ENCODE results near the gene UPK2. TPM values are rescaled to one million over a fixed set of nuclear protein-coding genes. Genes with fewer than 3 reads are reported as not detected.

Gene UPK2
- total and polyA plus RNA-seq, 2 of the 13 experiments (the other 11 are each of a cell fraction or from before 2014, with no cell fraction given) = not detected

DNA sequence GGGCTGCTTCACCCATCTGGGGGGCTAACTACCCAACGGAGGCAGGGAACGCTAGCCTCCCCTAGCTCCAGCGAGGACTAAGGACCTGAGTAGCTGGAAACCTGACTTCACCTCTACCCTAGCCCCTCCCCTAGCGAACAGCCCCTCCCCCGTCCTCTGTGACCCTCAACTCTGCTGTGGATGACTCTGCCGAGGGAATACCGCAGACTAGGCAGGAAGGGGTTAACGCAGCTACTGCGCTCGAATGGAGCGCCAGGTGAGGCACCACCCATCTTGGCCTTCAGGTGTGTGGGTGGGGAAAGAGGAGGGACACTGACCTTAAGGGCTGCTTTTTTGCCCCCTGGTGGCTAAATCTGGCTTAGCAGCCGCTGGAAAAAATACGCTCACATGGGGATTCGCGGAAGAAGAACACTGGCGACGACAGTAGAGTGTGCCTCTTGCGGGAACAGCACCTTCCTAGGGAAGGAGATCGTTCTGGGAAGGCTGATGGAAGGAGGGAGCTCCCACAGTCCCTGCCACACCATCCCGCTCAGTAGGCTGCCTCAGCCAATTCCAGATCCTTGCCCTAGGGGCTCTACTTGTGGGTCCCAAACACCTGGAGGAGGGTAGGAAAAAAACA, 25.9 kb upstream of the UPK2 start (continued):
- TF ChIP-seq, protein P1, sequence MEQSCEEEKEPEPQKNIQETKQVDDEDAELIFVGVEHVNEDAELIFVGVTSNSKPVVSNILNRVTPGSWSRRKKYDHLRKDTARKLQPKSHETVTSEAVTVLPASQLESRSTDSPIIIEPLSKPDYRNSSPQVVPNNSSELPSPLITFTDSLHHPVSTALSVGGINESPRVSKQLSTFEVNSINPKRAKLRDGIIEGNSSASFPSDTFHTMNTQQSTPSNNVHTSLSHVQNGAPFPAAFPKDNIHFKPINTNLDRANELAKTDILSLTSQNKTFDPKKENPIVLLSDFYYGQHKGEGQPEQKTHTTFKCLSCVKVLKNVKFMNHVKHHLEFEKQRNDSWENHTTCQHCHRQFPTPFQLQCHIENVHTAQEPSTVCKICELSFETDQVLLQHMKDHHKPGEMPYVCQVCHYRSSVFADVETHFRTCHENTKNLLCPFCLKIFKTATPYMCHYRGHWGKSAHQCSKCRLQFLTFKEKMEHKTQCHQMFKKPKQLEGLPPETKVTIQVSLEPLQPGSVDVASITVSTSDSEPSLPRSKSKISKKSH (CRISPR knock-in tag; IDR thresholded peaks at IDR 0.05; ENCODE audit: borderline replicate concordance) = no peak
- TF ChIP-seq NFE2 (CRISPR knock-in tag; IDR thresholded peaks at IDR 0.05) (no peak), FOXA1 (IDR thresholded peaks at IDR 0.05) (no peak), FOXA1 (CRISPR knock-in tag; IDR thresholded peaks at IDR 0.05) (no peak), RAD21 (CRISPR knock-in tag; IDR thresholded peaks at IDR 0.05) (peak; percentile 81), SALL2 (CRISPR knock-in tag; IDR thresholded peaks at IDR 0.05) (0 out of 2 replicates have a peak, but pooled peaks have one; percentile 34), ZNF17 (CRISPR knock-in tag; IDR thresholded peaks at IDR 0.05) (no peak), NR2F1 (CRISPR knock-in tag; IDR thresholded peaks at IDR 0.05) (peak in 1 of 2 experiments; percentile 41; a peak in 1 of 4 replicates), SRSF9 (IDR thresholded peaks at IDR 0.05; ENCODE audit: borderline replicate concordance, insufficient read depth, low read depth, low read length, poor library complexity, severe bottlenecking) (no peak), MAFF (IDR thresholded peaks at IDR 0.05; ENCODE audit: low read depth, low read length) (no peak), EEA1 (CRISPR knock-in tag; IDR thresholded peaks at IDR 0.05; ENCODE audit: borderline replicate concordance) (no peak), ZNF883 (CRISPR knock-in tag; IDR thresholded peaks at IDR 0.05; ENCODE audit: not compliant biosample characterization) (peak; percentile 43), ZNF614 (CRISPR knock-in tag; IDR thresholded peaks at IDR 0.05; ENCODE audit: borderline replicate concordance) (peak; percentile 32; the same call in 1 of the 2 replicates), ZNF124 (CRISPR knock-in tag; IDR thresholded peaks at IDR 0.05) (peak; percentile 34; the same call in 1 of the 2 replicates), ZNF772 (CRISPR knock-in tag; IDR thresholded peaks at IDR 0.05) (0 out of 2 replicates have a peak, but pooled peaks have one; percentile 51), ZFY (CRISPR knock-in tag; IDR thresholded peaks at IDR 0.05) (peak; percentile 36; the same call in 1 of the 2 replicates), ZNF644 (CRISPR knock-in tag; IDR thresholded peaks at IDR 0.05; ENCODE audit: low read depth) (no peak), RXRB (CRISPR knock-in tag; IDR thresholded peaks at IDR 0.05; ENCODE audit: borderline replicate concordance) (peak; percentile 52; the same call in 1 of the 2 replicates), ZNF510 (CRISPR knock-in tag; IDR thresholded peaks at IDR 0.05; ENCODE audit: low read depth) (no peak), TBX2 (CRISPR knock-in tag; IDR thresholded peaks at IDR 0.05; ENCODE audit: borderline replicate concordance) (peak; percentile 37; the same call in 1 of the 2 replicates), STAG1 (CRISPR knock-in tag; IDR thresholded peaks at IDR 0.05) (peak; percentile 74), HOXA3 (CRISPR knock-in tag; IDR thresholded peaks at IDR 0.05) (0 out of 2 replicates have a peak, but pooled peaks have one; percentile 24), ZNF143 (CRISPR knock-in tag; IDR thresholded peaks at IDR 0.05) (no peak), SNRNP70 (IDR thresholded peaks at IDR 0.05; ENCODE audit: low read depth, low read length) (no peak)
- TF ChIP-seq, protein P2, sequence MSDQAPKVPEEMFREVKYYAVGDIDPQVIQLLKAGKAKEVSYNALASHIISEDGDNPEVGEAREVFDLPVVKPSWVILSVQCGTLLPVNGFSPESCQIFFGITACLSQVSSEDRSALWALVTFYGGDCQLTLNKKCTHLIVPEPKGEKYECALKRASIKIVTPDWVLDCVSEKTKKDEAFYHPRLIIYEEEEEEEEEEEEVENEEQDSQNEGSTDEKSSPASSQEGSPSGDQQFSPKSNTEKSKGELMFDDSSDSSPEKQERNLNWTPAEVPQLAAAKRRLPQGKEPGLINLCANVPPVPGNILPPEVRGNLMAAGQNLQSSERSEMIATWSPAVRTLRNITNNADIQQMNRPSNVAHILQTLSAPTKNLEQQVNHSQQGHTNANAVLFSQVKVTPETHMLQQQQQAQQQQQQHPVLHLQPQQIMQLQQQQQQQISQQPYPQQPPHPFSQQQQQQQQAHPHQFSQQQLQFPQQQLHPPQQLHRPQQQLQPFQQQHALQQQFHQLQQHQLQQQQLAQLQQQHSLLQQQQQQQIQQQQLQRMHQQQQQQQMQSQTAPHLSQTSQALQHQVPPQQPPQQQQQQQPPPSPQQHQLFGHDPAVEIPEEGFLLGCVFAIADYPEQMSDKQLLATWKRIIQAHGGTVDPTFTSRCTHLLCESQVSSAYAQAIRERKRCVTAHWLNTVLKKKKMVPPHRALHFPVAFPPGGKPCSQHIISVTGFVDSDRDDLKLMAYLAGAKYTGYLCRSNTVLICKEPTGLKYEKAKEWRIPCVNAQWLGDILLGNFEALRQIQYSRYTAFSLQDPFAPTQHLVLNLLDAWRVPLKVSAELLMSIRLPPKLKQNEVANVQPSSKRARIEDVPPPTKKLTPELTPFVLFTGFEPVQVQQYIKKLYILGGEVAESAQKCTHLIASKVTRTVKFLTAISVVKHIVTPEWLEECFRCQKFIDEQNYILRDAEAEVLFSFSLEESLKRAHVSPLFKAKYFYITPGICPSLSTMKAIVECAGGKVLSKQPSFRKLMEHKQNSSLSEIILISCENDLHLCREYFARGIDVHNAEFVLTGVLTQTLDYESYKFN (CRISPR knock-in tag; conservative IDR thresholded peaks at IDR 0.05) = 0 out of 2 replicates have a peak, but pooled peaks have one; percentile 26
- TF ChIP-seq, protein P3, sequence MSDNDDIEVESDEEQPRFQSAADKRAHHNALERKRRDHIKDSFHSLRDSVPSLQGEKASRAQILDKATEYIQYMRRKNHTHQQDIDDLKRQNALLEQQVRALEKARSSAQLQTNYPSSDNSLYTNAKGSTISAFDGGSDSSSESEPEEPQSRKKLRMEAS (IDR thresholded peaks at IDR 0.05) = 0 out of 2 replicates have a peak, but pooled peaks have one; percentile 41

Measured in HepG2 (cell line).